Thyroid gland (tissue), 4 donors: ENCODE data around the gene HIPK2.

Experiments
- POLR2A ChIP-seq, 2 donors: fragments of 450-650 bp; IDR thresholded peaks; one replicate each; pipeline ENCODE4 v1.6.1; 2017; ENCODE audit warnings: antibody characterized with exemption in 2 of 2, mild to moderate bottlenecking in 2 of 2, moderate library complexity in 1 of 2
- TF ChIP-seq, protein P1 (sequence below), 6 experiments: fragments of 200-600 bp in 3 of 6; fragments of 450-650 bp in 3 of 6; sonication (generic) in 3 of 6; IDR thresholded peaks; one replicate each; pipeline ENCODE4 v1.5.1; 2016 to 2019; ENCODE audit warnings: antibody characterized with exemption in 6 of 6, mild to moderate bottlenecking in 2 of 6, inconsistent platforms in 1 of 6, moderate library complexity in 1 of 6

DNA sequence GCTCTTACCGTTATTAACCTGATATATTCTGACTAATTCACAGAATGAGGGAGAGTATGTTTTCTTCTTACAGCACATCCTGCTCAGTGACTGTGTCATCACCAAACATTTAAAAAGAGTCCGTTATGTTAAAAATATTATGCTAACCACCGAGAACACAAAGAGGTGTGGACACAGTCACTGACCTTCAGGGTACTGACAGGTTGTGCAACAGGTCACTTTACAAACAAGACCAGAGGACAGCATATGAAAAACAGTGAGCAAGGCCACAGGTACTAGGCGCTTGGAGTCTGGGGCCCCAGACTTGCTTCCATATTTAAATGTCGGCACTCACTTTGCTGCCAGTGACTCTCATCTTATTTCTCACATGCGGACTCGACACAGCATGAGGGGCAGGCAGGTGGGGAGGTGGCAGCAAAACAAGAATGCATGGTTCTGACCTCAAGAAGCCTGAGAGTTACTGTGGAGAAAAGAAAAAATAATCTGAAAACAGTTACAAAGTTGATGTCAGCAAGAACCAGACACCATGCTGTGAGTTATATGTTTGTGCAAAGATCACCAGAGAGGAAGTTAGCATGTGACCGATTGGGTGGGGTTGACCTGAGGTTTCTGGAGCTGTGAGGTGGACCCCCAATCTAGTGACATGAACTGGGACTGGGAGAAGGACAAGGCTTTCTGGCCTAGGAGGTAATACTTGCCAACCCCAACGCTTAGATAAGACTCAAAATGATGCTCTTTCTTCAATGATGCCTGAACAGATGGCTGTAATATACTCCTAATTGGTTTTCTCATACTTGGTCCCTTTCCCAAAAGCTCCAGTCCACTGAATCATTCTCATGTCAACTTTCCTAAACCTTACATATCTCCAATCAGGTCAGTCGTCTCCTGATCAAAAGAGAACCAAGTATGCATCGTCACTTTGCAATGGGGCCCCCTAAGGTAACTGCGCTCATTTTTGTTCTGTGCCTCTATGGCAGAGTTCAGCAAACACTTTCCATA is 102.4 kb downstream of the HIPK2 start:
- TF ChIP-seq, protein P1, sequence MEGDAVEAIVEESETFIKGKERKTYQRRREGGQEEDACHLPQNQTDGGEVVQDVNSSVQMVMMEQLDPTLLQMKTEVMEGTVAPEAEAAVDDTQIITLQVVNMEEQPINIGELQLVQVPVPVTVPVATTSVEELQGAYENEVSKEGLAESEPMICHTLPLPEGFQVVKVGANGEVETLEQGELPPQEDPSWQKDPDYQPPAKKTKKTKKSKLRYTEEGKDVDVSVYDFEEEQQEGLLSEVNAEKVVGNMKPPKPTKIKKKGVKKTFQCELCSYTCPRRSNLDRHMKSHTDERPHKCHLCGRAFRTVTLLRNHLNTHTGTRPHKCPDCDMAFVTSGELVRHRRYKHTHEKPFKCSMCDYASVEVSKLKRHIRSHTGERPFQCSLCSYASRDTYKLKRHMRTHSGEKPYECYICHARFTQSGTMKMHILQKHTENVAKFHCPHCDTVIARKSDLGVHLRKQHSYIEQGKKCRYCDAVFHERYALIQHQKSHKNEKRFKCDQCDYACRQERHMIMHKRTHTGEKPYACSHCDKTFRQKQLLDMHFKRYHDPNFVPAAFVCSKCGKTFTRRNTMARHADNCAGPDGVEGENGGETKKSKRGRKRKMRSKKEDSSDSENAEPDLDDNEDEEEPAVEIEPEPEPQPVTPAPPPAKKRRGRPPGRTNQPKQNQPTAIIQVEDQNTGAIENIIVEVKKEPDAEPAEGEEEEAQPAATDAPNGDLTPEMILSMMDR (IDR thresholded peaks at IDR 0.05), result no peak
- no peak for TF ChIP-seq POLR2A (IDR thresholded peaks at IDR 0.05)
